H1 (cell line): Measurements from ENCODE around the gene HSD17B2. TPM values are rescaled to one million over a fixed set of nuclear protein-coding genes. Genes with fewer than 3 reads are reported as not detected.

Source experiments
- CTCF ChIA-PET: fragments of 300-600 bp; sonication (Branson Sonifier 250); formaldehyde crosslinking; loops from one replicate; lab custom pipeline; 2021; ENCODE audit not compliant: partially characterized antibody; lab: Charles Lee
- POLR2A ChIA-PET: fragments of 300-600 bp; sonication (Branson Sonifier 250); formaldehyde crosslinking; loops from one replicate; lab custom pipeline; 2021; ENCODE audit warnings: inconsistent platforms; ENCODE audit not compliant: partially characterized antibody; lab: Charles Lee
- DNase-seq, 2 experiments: peaks; one replicate each; pipeline versions ENCODE4 v3.0.0 to v3.0.0-alpha.2; 2010 to 2022; ENCODE audit warnings: low spot score in 2 of 2, low read depth in 1 of 2, mixed read lengths in 1 of 2
- FAIRE-seq: peaks from 2 replicates; lab custom pipeline; 2011; peaks lifted over from hg19 to GRCh38; lab: Jason Lieb, UNC
- H2AFZ ChIP-seq: 2 replicates; pipeline ENCODE4 v1.8.1; 2012; ENCODE audit warnings: low read length, inconsistent platforms
- H2AK5ac ChIP-seq: 2 replicates; pipeline ENCODE4 v1.6.1; 2013; ENCODE audit warnings: low read depth, low read length
- H2BK120ac ChIP-seq: replicated peaks from 2 replicates; pipeline ENCODE3; 2013; ENCODE audit warnings: low read depth, low read length, inconsistent platforms
- H2BK12ac ChIP-seq: 2 replicates; pipeline ENCODE4 v1.6.1; 2013; ENCODE audit warnings: low read depth, low read length
- H2BK15ac ChIP-seq: 2 replicates; pipeline ENCODE4 v1.6.1; 2013; ENCODE audit warnings: low read length
- H2BK20ac ChIP-seq: 2 replicates; pipeline ENCODE4 v1.6.1; 2013; ENCODE audit warnings: low read length
- H2BK5ac ChIP-seq: 2 replicates; pipeline ENCODE4 v1.6.1; 2013; ENCODE audit warnings: low read depth, low read length
- H3K14ac ChIP-seq: 2 replicates; pipeline ENCODE4 v1.6.1; 2013; ENCODE audit warnings: inconsistent platforms; ENCODE audit not compliant: insufficient read length
- H3K18ac ChIP-seq: 2 replicates; pipeline ENCODE4 v1.6.1; 2013; ENCODE audit warnings: low read length; ENCODE audit errors: extremely low read depth
- H3K23ac ChIP-seq: 2 replicates; pipeline ENCODE4 v1.6.1; 2013; ENCODE audit warnings: inconsistent platforms; ENCODE audit not compliant: insufficient read length
- H3K23me2 ChIP-seq: 2 replicates; pipeline ENCODE4 v1.6.1; 2013; ENCODE audit warnings: low read depth, low read length
- H3K27ac ChIP-seq: 2 replicates; pipeline ENCODE4 v1.6.1; 2011; ENCODE audit warnings: low read depth, low read length, inconsistent platforms
- H3K27me3 ChIP-seq, 4 experiments: replicated peaks in 1 of 4; 1 replicate in 1 of 4; 2 replicates in 3 of 4; pipeline versions ENCODE4 v1.6.1 to v1.8.1; 2011 to 2013; ENCODE audit warnings: low read length in 3 of 4, mild to moderate bottlenecking in 3 of 4, inconsistent platforms in 2 of 4, mixed read lengths in 2 of 4, moderate library complexity in 1 of 4; ENCODE audit not compliant: control insufficient read depth in 3 of 4, insufficient read depth in 3 of 4; ENCODE audit errors: extremely low read depth in 1 of 4
- H3K36me3 ChIP-seq, 4 experiments: 2 replicates each; pipeline versions ENCODE4 v1.6.1 to v1.8.1; 2011 to 2013; ENCODE audit warnings: mild to moderate bottlenecking in 4 of 4, low read length in 3 of 4, moderate library complexity in 2 of 4, control low read depth in 1 of 4, inconsistent platforms in 1 of 4; ENCODE audit not compliant: insufficient read depth in 4 of 4, control insufficient read depth in 2 of 4
- H3K4ac ChIP-seq: replicated peaks from 2 replicates; pipeline ENCODE3; 2013; ENCODE audit warnings: low read length, low read depth, mixed read lengths, inconsistent platforms; ENCODE audit not compliant: insufficient read length
- H3K4me1 ChIP-seq, 4 experiments: replicated peaks in 1 of 4; 1 replicate in 1 of 4; 2 replicates in 3 of 4; pipeline versions ENCODE4 v1.6.1 to v1.8.1; 2011 to 2013; ENCODE audit warnings: low read length in 3 of 4, inconsistent platforms in 2 of 4, mixed read lengths in 1 of 4; ENCODE audit not compliant: insufficient read depth in 4 of 4, control insufficient read depth in 3 of 4
- H3K4me2 ChIP-seq, 2 experiments: 2 replicates each; pipeline versions ENCODE4 v1.6.1 to v1.8.1; 2011 to 2013; ENCODE audit warnings: low read depth in 2 of 2, low read length in 2 of 2, control low read depth in 1 of 2, inconsistent platforms in 1 of 2, mild to moderate bottlenecking in 1 of 2; ENCODE audit not compliant: insufficient read depth in 1 of 2
- H3K4me3 ChIP-seq, 4 experiments: fragments of 200-600, 300-600 bp in 1 of 4; sonication (generic), shearing (Covaris generic), sonication (Bioruptor Twin) in 1 of 4; 2 replicates each; pipeline versions ENCODE4 v1.5.1 to v1.8.1; 2011 to 2016; ENCODE audit warnings: low read length in 4 of 4, low read depth in 3 of 4, control low read depth in 2 of 4, inconsistent platforms in 2 of 4, mild to moderate bottlenecking in 2 of 4, mixed read lengths in 1 of 4, moderate library complexity in 1 of 4; ENCODE audit not compliant: insufficient read depth in 2 of 4; ENCODE audit errors: extremely low read depth in 1 of 4
- H3K56ac ChIP-seq: replicated peaks from 2 replicates; pipeline ENCODE3; 2013; ENCODE audit warnings: low read depth, mild to moderate bottlenecking, mixed read lengths, low read length, inconsistent platforms; ENCODE audit not compliant: insufficient read length
- H3K79me1 ChIP-seq: 2 replicates; pipeline ENCODE4 v1.6.1; 2013; ENCODE audit warnings: low read depth, low read length, control low read depth
- H3K79me2 ChIP-seq, 2 experiments: 2 replicates each; pipeline versions ENCODE4 v1.6.1 to v1.8.1; 2012 to 2013; ENCODE audit warnings: low read length in 2 of 2, mild to moderate bottlenecking in 2 of 2, inconsistent platforms in 1 of 2; ENCODE audit not compliant: insufficient read depth in 2 of 2, control insufficient read depth in 1 of 2
- H3K9ac ChIP-seq, 4 experiments: replicated peaks in 1 of 4; 1 replicate in 1 of 4; 2 replicates in 3 of 4; pipeline versions ENCODE4 v1.6.1 to v1.8.1; 2011 to 2013; ENCODE audit warnings: low read depth in 3 of 4, low read length in 3 of 4, control low read depth in 2 of 4, mild to moderate bottlenecking in 2 of 4, moderate library complexity in 2 of 4, inconsistent platforms in 1 of 4; ENCODE audit errors: extremely low read depth in 1 of 4
- H3K9me3 ChIP-seq, 2 experiments: 2 replicates each; pipeline versions ENCODE4 v1.6.1 to v1.8.1; 2012 to 2013; ENCODE audit warnings: mild to moderate bottlenecking in 2 of 2, moderate library complexity in 2 of 2, control low read depth in 1 of 2, inconsistent platforms in 1 of 2, low read depth in 1 of 2, low read length in 1 of 2, mixed read lengths in 1 of 2; ENCODE audit not compliant: insufficient read depth in 2 of 2
- H4K20me1 ChIP-seq, 2 experiments: replicated peaks in 1 of 2; 2 replicates each; pipeline versions ENCODE3 to v1.8.1; 2011 to 2013; ENCODE audit warnings: inconsistent platforms in 2 of 2, low read length in 2 of 2, mild to moderate bottlenecking in 1 of 2; ENCODE audit not compliant: insufficient read depth in 2 of 2, control insufficient read depth in 1 of 2
- H4K5ac ChIP-seq: 2 replicates; pipeline ENCODE4 v1.6.1; 2013; ENCODE audit warnings: low read length, low read depth, mixed read lengths, inconsistent platforms; ENCODE audit not compliant: insufficient read length
- H4K8ac ChIP-seq: 2 replicates; pipeline ENCODE4 v1.8.0; 2013; ENCODE audit warnings: mild to moderate bottlenecking, moderate library complexity, low read length, inconsistent platforms; ENCODE audit not compliant: insufficient read depth; ENCODE audit errors: extremely low read depth
- H4K91ac ChIP-seq: replicated peaks from 2 replicates; pipeline ENCODE3; 2013; ENCODE audit warnings: low read length, mixed read lengths, inconsistent platforms; ENCODE audit not compliant: insufficient read length
- GTF2F1 ChIP-seq: IDR thresholded peaks from 2 replicates; pipeline ENCODE4 v1.6.1; 2012; ENCODE audit warnings: low read depth, low read length, improper control_type of control experiment, borderline replicate concordance
- RFX5 ChIP-seq: IDR thresholded peaks from 2 replicates; pipeline ENCODE4 v1.6.1; 2011; ENCODE audit warnings: low read depth, low read length, improper control_type of control experiment, borderline replicate concordance
- SIX5 ChIP-seq: IDR thresholded peaks from 2 replicates; pipeline ENCODE4 v1.6.1; 2011; ENCODE audit warnings: mild to moderate bottlenecking, low read depth, low read length
- WGBS, 2 experiments: shearing (Covaris generic) in 1 of 2; methylation state at CpG; one replicate each; pipeline versions ENCODE4 v1.1.6 to v1.1.7; 2013 to 2015; ENCODE audit warnings: low lambda C conversion rate in 2 of 2, mixed read lengths in 2 of 2, inconsistent platforms in 1 of 2, low coverage in 1 of 2, missing lambda C conversion rate in 1 of 2; ENCODE audit not compliant: insufficient replicate concordance in 2 of 2, insufficient coverage in 1 of 2, insufficient read length in 1 of 2; ENCODE audit errors: extremely low coverage in 1 of 2, missing lambda C conversion rate in 1 of 2; 5-methylcytosine and 5-hydroxymethylcytosine counted together
- polyA plus RNA-seq, 7 experiments: library from polyadenylated mRNA; depleted of rRNA in 3 of 7; stranded (reverse) in 5 of 7; unstranded in 2 of 7; fragments of >200 nt in 5 of 7; fragments of 200-250 nt in 2 of 7; gene quantifications; 1 replicate in 5 of 7; 2 replicates in 1 of 7; 4 replicates in 1 of 7; pipeline versions ENCODE4 v1.2.1 to v1.2.3, GENCODE V29; 2011 to 2013; ENCODE audit warnings: missing spikeins in 2 of 7, mixed read lengths in 2 of 7
- total RNA-seq: library from RNA; stranded (reverse); fragmentation: NEBNext Ultra II Directional; extraction: Animal tissue kit (Norgen Biotek cat#: 25700); gene quantifications from 2 replicates; pipeline ENCODE4 v1.2.1, GENCODE V29; 2021
- TF ChIP-seq, protein P1 (sequence below): IDR thresholded peaks from 2 replicates; pipeline ENCODE4 v1.6.1; 2011; ENCODE audit warnings: low read length, improper control_type of control experiment

HSD17B2 gene
- total and polyA plus RNA-seq, 2 of the 8 experiments (the other 6 are each of a cell fraction or from before 2014, with no cell fraction given) = not detected

DNA sequence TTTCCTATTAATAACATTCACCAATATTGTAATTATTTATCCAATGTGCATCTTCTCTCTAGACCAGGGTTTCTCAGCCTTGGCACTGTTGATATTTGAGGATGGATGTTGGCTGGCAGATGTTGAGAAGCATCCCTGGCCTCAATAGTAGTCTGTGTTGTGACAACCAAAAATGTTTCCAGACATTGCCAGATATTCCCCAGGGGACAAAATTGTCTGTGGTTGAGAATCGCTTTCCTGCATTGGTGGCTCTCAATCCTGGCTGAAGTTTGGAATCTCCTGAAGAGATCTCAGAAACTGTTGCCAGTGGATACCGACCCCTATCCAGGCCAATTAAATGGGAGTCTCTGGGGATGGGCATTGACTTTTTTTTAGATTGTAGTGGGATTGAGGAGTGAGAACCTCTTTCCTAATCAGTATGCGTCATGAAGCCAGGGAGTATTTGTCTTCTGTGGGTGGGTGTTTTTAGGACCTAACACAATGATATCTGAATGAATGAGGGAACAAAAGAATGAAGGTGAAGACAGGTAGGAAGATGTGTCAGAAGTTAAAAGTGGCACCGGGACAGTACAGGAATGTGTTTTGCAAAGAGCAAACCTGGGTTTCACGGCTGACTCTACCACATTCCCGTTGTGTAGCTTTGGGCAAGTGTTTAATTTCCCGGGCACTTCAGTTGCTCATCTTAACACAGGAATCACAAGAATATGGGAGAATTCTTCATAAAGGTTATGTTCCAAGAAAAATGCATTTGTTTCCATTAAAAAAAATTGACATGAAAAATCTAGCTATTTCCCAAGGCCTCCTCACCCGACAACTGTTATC lies 24.3 kb downstream of the HSD17B2 start:
- Histone ChIP-seq H3K27me3 (peaks cover 0 to 1% (median 0%) of the 10 kb centered on the region in 4 experiments; a peak in 1 of 7 replicates), H2BK20ac (no peak overlapping the region), H4K5ac (no peak overlapping the region), H3K4me1 (no peaks in the 10 kb centered on the region), H3K4me3 (no peak overlapping the region), H4K20me1 (no peaks in the 10 kb centered on the region), H3K9ac (no peak overlapping the region), H3K4me2 (no peak overlapping the region), H4K8ac (no peak overlapping the region), H3K56ac (no peak overlapping the region), H3K79me2 (no peaks in the 10 kb centered on the region), H2BK15ac (no peak overlapping the region), H2AFZ (no peak overlapping the region), H3K4ac (no peak overlapping the region), H2AK5ac (no peak overlapping the region), H2BK5ac (no peak overlapping the region), H3K27ac (no peak overlapping the region), H3K36me3 (no peaks in the 10 kb centered on the region), H3K9me3 (no peaks in the 10 kb centered on the region), H3K18ac (no peak overlapping the region), H3K14ac (no peak overlapping the region), H3K23ac (no peak overlapping the region), H3K79me1 (no peaks in the 10 kb centered on the region), H3K23me2 (no peaks in the 10 kb centered on the region), H4K91ac (no peak overlapping the region), H2BK120ac (no peak overlapping the region), H2BK12ac (no peak overlapping the region)
- DNase-seq (no peak), FAIRE-seq (no peak)
- ChIA-PET POLR2A (interaction anchor here (1.1 kb wide), 1 partner anchor 9 kb away, joined by 3 read pairs; no protein-coding TSS in a partner anchor), CTCF (interaction anchor here (0.7 to 4.2 kb wide), 10 partner anchors 8 to 196 kb away, joined by 3 to 38 read pairs (median 8); no protein-coding TSS in a partner anchor)
- TF ChIP-seq, protein P1, sequence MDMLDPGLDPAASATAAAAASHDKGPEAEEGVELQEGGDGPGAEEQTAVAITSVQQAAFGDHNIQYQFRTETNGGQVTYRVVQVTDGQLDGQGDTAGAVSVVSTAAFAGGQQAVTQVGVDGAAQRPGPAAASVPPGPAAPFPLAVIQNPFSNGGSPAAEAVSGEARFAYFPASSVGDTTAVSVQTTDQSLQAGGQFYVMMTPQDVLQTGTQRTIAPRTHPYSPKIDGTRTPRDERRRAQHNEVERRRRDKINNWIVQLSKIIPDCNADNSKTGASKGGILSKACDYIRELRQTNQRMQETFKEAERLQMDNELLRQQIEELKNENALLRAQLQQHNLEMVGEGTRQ = no peak
- TF ChIP-seq SIX5 (no peak), GTF2F1 (no peak), RFX5 (no peak)
- 91% methylated on average over 8 of the region's 8 CpGs; no CpG with 5 or more reads in 1 of the 2 experiments for WGBS, 2 experiments
